ENCODE measurements around the gene SNX8.

Gene SNX8

GRCh38 chr7:2331707-2332106 lies 17.5 kb upstream of the SNX8 start:
- peaks cover 6% of the 10 kb centered on the region for H3K36me3 Mint-ChIP-seq (ENCODE audit: low read depth)
- H3K27ac Mint-ChIP-seq, result no peak overlapping the region
- no peak overlapping the region for H3K4me3 Mint-ChIP-seq
- H3K27me3 Mint-ChIP-seq (ENCODE audit: low read depth), result no peaks in the 10 kb centered on the region
- H3K9me3 Mint-ChIP-seq, result no peaks in the 10 kb centered on the region
- H3K4me1 Mint-ChIP-seq, result no peaks in the 10 kb centered on the region
- TF ChIP-seq CTCF (IDR thresholded peaks at IDR 0.05; ENCODE audit: unreplicated experiment in 3 of 3), result no peak

GRCh38 chr7:2330493-2330892 lies 16.3 kb upstream of the SNX8 start:
- no peak overlapping the region for H3K4me3 Mint-ChIP-seq
- no peak for TF ChIP-seq CTCF (IDR thresholded peaks at IDR 0.05; ENCODE audit: unreplicated experiment in 3 of 3)
- H3K27ac Mint-ChIP-seq, result peak overlapping the region in 1 of 3 experiments; percentile 37
- H3K36me3 Mint-ChIP-seq (ENCODE audit: low read depth), result peaks cover 6% of the 10 kb centered on the region
- H3K4me1 Mint-ChIP-seq, result no peaks in the 10 kb centered on the region
- H3K27me3 Mint-ChIP-seq (ENCODE audit: low read depth), result no peaks in the 10 kb centered on the region
- H3K9me3 Mint-ChIP-seq, result no peaks in the 10 kb centered on the region

- Mint-ChIP-seq H3K36me3 (ENCODE audit: low read depth) (no peaks in the 10 kb centered on the region), H3K27ac (no peak overlapping the region), H3K4me3 (no peak overlapping the region), H3K9me3 (no peaks in the 10 kb centered on the region), H3K4me1 (peaks cover 4% of the 10 kb centered on the region), H3K27me3 (ENCODE audit: low read depth) (no peaks in the 10 kb centered on the region)
- no peak for TF ChIP-seq CTCF (IDR thresholded peaks at IDR 0.05; ENCODE audit: unreplicated experiment in 3 of 3)
These were observed 12.7 kb upstream of the SNX8 start for GRCh38 chr7:2326951-2327350.

GRCh38 chr7:2325162-2325561 lies 10.9 kb upstream of the SNX8 start:
- Mint-ChIP-seq H3K4me1 (peaks cover 4% of the 10 kb centered on the region), H3K27me3 (ENCODE audit: low read depth) (no peaks in the 10 kb centered on the region), H3K27ac (peak overlapping the region in 2 of 3 experiments; percentile 74 to 77), H3K4me3 (no peak overlapping the region), H3K36me3 (ENCODE audit: low read depth) (no peaks in the 10 kb centered on the region), H3K9me3 (no peaks in the 10 kb centered on the region)
- no peak for TF ChIP-seq CTCF (IDR thresholded peaks at IDR 0.05; ENCODE audit: unreplicated experiment in 3 of 3)

GRCh38 chr7:2321020-2321419 lies 6.8 kb upstream of the SNX8 start:
- H3K27me3 Mint-ChIP-seq (ENCODE audit: low read depth), result no peaks in the 10 kb centered on the region
- peak overlapping the region in 1 of 3 experiments; percentile 35 for H3K27ac Mint-ChIP-seq
- H3K36me3 Mint-ChIP-seq (ENCODE audit: low read depth), result no peaks in the 10 kb centered on the region
- H3K4me1 Mint-ChIP-seq, result peaks cover 4% of the 10 kb centered on the region
- H3K9me3 Mint-ChIP-seq, result no peaks in the 10 kb centered on the region
- peak in 1 of 3 experiments; percentile 26 for TF ChIP-seq CTCF (IDR thresholded peaks at IDR 0.05; ENCODE audit: unreplicated experiment in 3 of 3)
- H3K4me3 Mint-ChIP-seq, result no peak overlapping the region

GRCh38 chr7:2317556-2318293 lies 3.5 kb upstream of the SNX8 start:
- Mint-ChIP-seq H3K27me3 (ENCODE audit: low read depth) (no peaks in the 10 kb centered on the region), H3K4me3 (peak overlapping the region; percentile 5 to 45 (median 23)), H3K27ac (no peak overlapping the region), H3K9me3 (no peaks in the 10 kb centered on the region), H3K4me1 (peaks cover under 1% of the 10 kb centered on the region), H3K36me3 (ENCODE audit: low read depth) (no peaks in the 10 kb centered on the region)
- no peak for TF ChIP-seq CTCF (IDR thresholded peaks at IDR 0.05; ENCODE audit: unreplicated experiment in 3 of 3)

Data from nephron (organoid).